ENCODE results near the gene GMIP. TPM values are rescaled to one million over a fixed set of nuclear protein-coding genes. Genes with fewer than 3 reads are reported as not detected.

Gene GMIP
- polyA plus RNA-seq, 1 donor, result 4.5 TPM

Other genes starting within 250 kb of the GMIP start
- 56.4 TPM for gene GATAD2A, start 238.0 kb downstream of the GMIP start, polyA plus RNA-seq (ENCODE audit: insufficient read length)
- gene TSSK6, start 128.1 kb downstream of the GMIP start, polyA plus RNA-seq (ENCODE audit: insufficient read length), result 1.2 TPM
- 180 TPM for gene NDUFA13, start 127.4 kb downstream of the GMIP start, polyA plus RNA-seq (ENCODE audit: insufficient read length)
- 7.3 TPM for gene YJEFN3, start 114.7 kb downstream of the GMIP start, polyA plus RNA-seq (ENCODE audit: insufficient read length)
- gene CILP2, start 105.4 kb downstream of the GMIP start, polyA plus RNA-seq (ENCODE audit: insufficient read length), result 1.5 TPM
- 2.3 TPM for gene PBX4, start 25.0 kb downstream of the GMIP start, polyA plus RNA-seq (ENCODE audit: insufficient read length)
- gene LPAR2, start 15.4 kb downstream of the GMIP start, polyA plus RNA-seq (ENCODE audit: insufficient read length), result 4.4 TPM
- 36.3 TPM for gene ATP13A1, start 20.0 kb upstream of the GMIP start, polyA plus RNA-seq (ENCODE audit: insufficient read length)
- 7.6 TPM for gene ZNF101, start 25.2 kb upstream of the GMIP start, polyA plus RNA-seq (ENCODE audit: insufficient read length)
- gene ZNF14, start 89.5 kb upstream of the GMIP start, polyA plus RNA-seq (ENCODE audit: insufficient read length), result 4.0 TPM
- gene ZNF506, start 178.1 kb upstream of the GMIP start, polyA plus RNA-seq (ENCODE audit: insufficient read length), result 17.0 TPM
- gene ZNF253, start 222.2 kb upstream of the GMIP start, polyA plus RNA-seq (ENCODE audit: insufficient read length), result 11.9 TPM